Measurements from ENCODE around the gene DUSP3. TPM values are rescaled to one million over a fixed set of nuclear protein-coding genes. Genes with fewer than 3 reads are reported as not detected.

DUSP3 gene
- total RNA-seq, 1 experiment from 2014 or later: 16.9 TPM

GRCh38 chr17:43756201-43756600, 22.6 kb downstream of the DUSP3 start:
- Mint-ChIP-seq H3K9me3 (no peaks in the 10 kb centered on the region), H3K36me3 (ENCODE audit: insufficient read depth in 1 of 3, low read depth in 3 of 3) (no peaks in the 10 kb centered on the region), H3K27ac (0 out of 7 replicates have a peak overlapping the region, but pooled peaks of 1 of the 3 experiments have one; percentile 28), H3K4me1 (peaks cover 28 to 32% of the 10 kb centered on the region in 2 experiments), H3K27me3 (ENCODE audit: low read depth) (peaks cover 7% of the 10 kb centered on the region), H3K4me3 (peak overlapping the region in 1 of 2 experiments; percentile 50; a peak in 2 of 5 replicates)
- Histone ChIP-seq H3K4me1 (ENCODE audit: insufficient read depth, low read length) (no peaks in the 10 kb centered on the region), H4K5ac (ENCODE audit: insufficient read length, low read depth, low read length) (no peak overlapping the region), H3K18ac (ENCODE audit: insufficient read length, low read depth, low read length) (no peak overlapping the region), H3K56ac (ENCODE audit: insufficient read length, low read depth, low read length) (no peak overlapping the region), H3K9ac (ENCODE audit: extremely low read depth, insufficient read length, low read length) (no peak overlapping the region), H3K23me2 (ENCODE audit: insufficient read length, low read depth, low read length, poor library complexity, severe bottlenecking) (peaks cover 6% of the 10 kb centered on the region), H2AFZ (ENCODE audit: low read length) (no peak overlapping the region), H2BK15ac (ENCODE audit: low read depth, low read length) (no peak overlapping the region), H3K23ac (ENCODE audit: insufficient read length, low read depth, low read length) (no peak overlapping the region), H3K4me2 (ENCODE audit: insufficient read depth, insufficient read length, low read length) (no peak overlapping the region), H3K4ac (ENCODE audit: low read depth, low read length) (no peak overlapping the region), H3K79me1 (ENCODE audit: insufficient read depth, low read depth, low read length, poor library complexity, severe bottlenecking) (no peaks in the 10 kb centered on the region), H3K9me3 (ENCODE audit: control insufficient read depth, low read depth, low read length) (no peaks in the 10 kb centered on the region), H4K20me1 (ENCODE audit: control insufficient read depth, insufficient read depth, insufficient read length) (no peaks in the 10 kb centered on the region), H3T11ph (ENCODE audit: low read length) (no peak overlapping the region), H3K14ac (ENCODE audit: insufficient read depth, low read length) (no peak overlapping the region), H4K8ac (replicated peaks; ENCODE audit: insufficient read length, low read depth, low read length) (no peak overlapping the region), H2BK12ac (ENCODE audit: insufficient read length, low read depth, low read length) (no peak overlapping the region), H2BK120ac (ENCODE audit: low read depth, low read length, poor library complexity, severe bottlenecking) (no peak overlapping the region), H3K27ac (ENCODE audit: insufficient read length, low read depth, low read length) (no peak overlapping the region), H3K79me2 (ENCODE audit: insufficient read depth, low read length) (no peaks in the 10 kb centered on the region), H4K91ac (ENCODE audit: insufficient read length, low read depth, low read length) (no peak overlapping the region), H2BK20ac (ENCODE audit: low read depth, low read length, poor library complexity, severe bottlenecking) (no peak overlapping the region), H3K27me3 (ENCODE audit: insufficient read depth, low read length) (peaks cover 4% of the 10 kb centered on the region; the same call in 1 of the 2 replicates), H2AK5ac (ENCODE audit: insufficient read length, low read length) (no peak overlapping the region), H2BK5ac (ENCODE audit: insufficient read length, low read length) (no peak overlapping the region)
- DNase-seq: no peak
- no CpG with 5 or more reads among the region's 6 CpGs for WGBS (ENCODE audit: extremely low coverage, insufficient read length, low lambda C conversion rate)
- TF ChIP-seq CTCF (conservative IDR thresholded peaks at IDR 0.05): no peak
